IPS-18c (cell line): ENCODE results near the gene NCEH1.
"Not testable (repeated sequence)": the region's sequence is repeated elsewhere in the genome, so short reads cannot be mapped to it uniquely, and the experiment has no call there.

Source experiments
- H3K4me3 ChIP-seq: 2 replicates; pipeline ENCODE4 v1.7.0; 2013; ENCODE audit warnings: low read depth, mild to moderate bottlenecking, low read length, moderate library complexity; ENCODE audit not compliant: insufficient read depth
- H3K9me3 ChIP-seq: one replicate; pipeline ENCODE4 v1.6.1; 2013; ENCODE audit warnings: mild to moderate bottlenecking, low read length, moderate library complexity; ENCODE audit not compliant: control insufficient read depth, insufficient read depth

The NCEH1 gene

GRCh38 chr3:172710664-172711453, at the start of gene NCEH1:
Gene NCEH1, minus strand, starts transcription at chr3:172711067. Its CDS starts 83 bp downstream, at chr3:172710984.
- H3K9me3 ChIP-seq = no peaks in the 10 kb centered on the region
- H3K4me3 ChIP-seq = peak within 1 kb of the TSS; percentile 87

DNA sequence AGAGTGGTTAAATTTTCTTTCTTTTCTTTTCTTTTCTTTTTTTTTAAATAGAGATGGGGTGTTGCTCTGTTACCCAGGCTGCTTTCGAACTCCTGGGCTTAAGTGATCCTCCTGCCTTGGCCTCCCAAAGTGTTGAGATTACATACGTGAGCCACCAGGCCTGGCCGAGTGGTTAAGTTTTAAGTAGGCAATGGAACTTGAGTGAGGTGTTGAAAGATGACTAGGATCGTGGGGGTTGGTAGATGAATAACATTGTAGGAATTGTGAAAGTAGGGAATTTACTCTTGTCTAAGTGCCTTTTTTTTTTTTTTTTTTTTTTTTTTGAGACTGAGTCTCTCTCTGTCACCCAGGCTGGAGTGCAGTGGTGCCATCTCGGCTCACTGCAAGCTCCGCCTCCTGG, 49.5 kb upstream of the NCEH1 start:
- not testable (repeated sequence) for H3K4me3 ChIP-seq, H3K9me3 ChIP-seq

DNA sequence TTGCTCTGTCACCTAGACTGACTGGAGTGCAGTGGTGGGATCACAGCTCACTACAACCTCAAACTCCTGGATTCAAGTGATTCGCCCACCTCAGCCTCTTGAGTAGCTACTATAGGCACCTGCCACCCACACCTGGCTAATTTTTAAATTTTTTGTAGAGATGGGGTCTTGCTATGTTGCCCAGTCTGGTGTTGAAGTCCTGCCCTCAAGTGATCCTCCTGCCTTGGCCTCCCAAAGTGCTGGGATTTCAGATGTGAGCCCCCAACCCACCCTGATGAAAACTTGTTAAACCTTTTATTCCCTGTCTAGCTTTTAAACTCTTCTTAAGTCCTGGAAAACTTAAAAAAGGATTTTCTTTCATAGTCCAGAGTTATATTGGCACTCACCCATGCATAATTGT, 42.3 kb upstream of the NCEH1 start:
- H3K4me3 ChIP-seq = no peak overlapping the region
- H3K9me3 ChIP-seq = no peaks in the 10 kb centered on the region

DNA sequence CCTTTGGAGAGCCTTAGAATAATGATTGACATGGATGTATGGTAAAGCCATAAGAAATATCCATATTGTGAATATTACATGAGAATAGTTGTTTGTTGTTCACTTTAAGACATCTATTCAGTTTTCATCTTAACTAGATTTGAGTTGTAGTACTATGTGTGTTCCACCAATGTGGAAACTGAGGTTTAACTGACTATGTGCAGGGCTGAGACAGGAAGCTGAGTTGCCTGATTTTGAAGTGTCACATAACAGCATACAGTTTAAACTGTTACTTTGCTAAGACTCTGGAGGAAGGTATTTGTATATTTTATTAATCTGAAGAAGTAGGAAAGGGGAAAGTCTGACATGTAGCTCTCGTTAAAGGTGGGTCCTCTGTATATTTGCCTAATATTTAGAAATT, 41.8 kb upstream of the NCEH1 start:
- H3K9me3 ChIP-seq = no peaks in the 10 kb centered on the region
- H3K4me3 ChIP-seq = no peak overlapping the region

GRCh38 chr3:172751175-172751704, 40.4 kb upstream of the NCEH1 start:
- H3K9me3 ChIP-seq = no peaks in the 10 kb centered on the region
- H3K4me3 ChIP-seq = peak overlapping the region; percentile 82

- Histone ChIP-seq H3K4me3 (peak within 1 kb of the TSS; percentile 82), H3K9me3 (no peaks in the 10 kb centered on the region)
Observed at GRCh38 chr3:172750368-172751174, 39.7 kb upstream of the NCEH1 start, which contains the start of gene ECT2. Gene ECT2, plus strand, starts transcription at chr3:172750726. Its CDS starts 3,805 bp downstream, at chr3:172754531.

DNA sequence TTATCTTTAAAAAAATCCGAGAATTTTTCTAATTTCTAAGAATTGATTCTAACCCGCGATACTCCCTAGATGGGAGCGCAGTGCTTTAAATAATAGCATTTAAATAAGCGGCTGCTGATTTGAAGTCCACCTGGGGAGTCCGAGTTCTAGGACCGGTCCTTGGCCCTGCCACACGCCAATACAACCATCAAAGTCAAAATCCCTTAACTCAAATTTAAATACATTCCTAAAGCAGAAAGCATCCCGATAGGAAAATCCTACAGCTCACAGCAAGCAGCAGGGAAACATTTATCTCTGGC, 39.2 kb upstream of the NCEH1 start:
- Histone ChIP-seq H3K4me3 (peak overlapping the region; percentile 47; the same call in 1 of the 2 replicates), H3K9me3 (no peaks in the 10 kb centered on the region)

GRCh38 chr3:172749230-172749965, 38.5 kb upstream of the NCEH1 start:
- Histone ChIP-seq H3K9me3 (no peaks in the 10 kb centered on the region), H3K4me3 (peak overlapping the region; percentile 47; the same call in 1 of the 2 replicates)

- Histone ChIP-seq H3K9me3 (no peaks in the 10 kb centered on the region), H3K4me3 (no peak overlapping the region)
Observed at GRCh38 chr3:172746475-172746874, 35.6 kb upstream of the NCEH1 start.

GRCh38 chr3:172739462-172739861, 28.6 kb upstream of the NCEH1 start:
- Histone ChIP-seq H3K9me3 (no peaks in the 10 kb centered on the region), H3K4me3 (no peak overlapping the region)

DNA sequence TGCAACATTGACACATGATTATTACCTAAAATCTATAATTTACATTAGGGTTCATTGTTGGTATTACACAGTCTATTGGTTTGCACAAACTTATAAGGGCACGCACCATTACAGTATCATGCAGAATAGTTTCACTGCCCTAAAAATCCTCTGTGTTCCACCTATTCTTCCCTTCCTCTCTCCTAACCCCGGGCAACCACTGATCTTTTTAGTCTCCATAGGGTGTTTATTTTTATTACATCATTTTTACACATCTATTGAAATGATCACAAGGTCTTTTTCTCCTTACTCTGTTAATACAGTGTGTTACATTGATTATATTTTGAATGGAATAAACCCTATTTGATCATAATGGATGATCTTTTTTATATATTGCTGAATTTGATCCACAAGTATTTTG, 24.1 kb upstream of the NCEH1 start:
- Histone ChIP-seq H3K9me3 (no peaks in the 10 kb centered on the region), H3K4me3 (no peak overlapping the region)

- H3K4me3 ChIP-seq = no peak overlapping the region
- H3K9me3 ChIP-seq = no peaks in the 10 kb centered on the region
Observed at GRCh38 chr3:172726380-172726779, 15.5 kb upstream of the NCEH1 start.

DNA sequence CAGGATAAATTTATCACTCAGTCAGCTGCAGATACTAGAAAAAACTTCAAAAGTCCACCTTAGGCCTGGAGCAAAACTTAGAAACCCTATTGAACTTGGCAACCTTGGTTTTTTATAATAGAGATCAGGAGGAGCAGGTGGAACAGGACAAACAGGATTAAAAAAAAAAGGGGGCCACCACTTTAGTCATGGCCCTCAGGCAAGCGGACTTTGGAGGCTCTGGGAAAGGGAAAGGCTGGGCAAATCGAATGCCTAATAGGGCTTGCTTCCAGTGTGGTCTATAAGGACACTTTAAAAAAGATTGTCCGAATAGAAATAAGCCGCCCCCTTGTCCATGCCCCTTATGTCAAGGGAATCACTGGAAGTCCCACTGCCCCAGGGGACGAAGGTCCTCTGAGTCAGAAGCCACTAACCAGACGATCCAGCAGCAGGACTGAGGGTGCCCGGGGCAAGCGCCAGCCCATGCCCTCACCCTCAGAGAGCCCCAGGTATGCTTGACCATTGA, 11.7 kb upstream of the NCEH1 start:
- not testable (repeated sequence) for H3K4me3 ChIP-seq, H3K9me3 ChIP-seq

DNA sequence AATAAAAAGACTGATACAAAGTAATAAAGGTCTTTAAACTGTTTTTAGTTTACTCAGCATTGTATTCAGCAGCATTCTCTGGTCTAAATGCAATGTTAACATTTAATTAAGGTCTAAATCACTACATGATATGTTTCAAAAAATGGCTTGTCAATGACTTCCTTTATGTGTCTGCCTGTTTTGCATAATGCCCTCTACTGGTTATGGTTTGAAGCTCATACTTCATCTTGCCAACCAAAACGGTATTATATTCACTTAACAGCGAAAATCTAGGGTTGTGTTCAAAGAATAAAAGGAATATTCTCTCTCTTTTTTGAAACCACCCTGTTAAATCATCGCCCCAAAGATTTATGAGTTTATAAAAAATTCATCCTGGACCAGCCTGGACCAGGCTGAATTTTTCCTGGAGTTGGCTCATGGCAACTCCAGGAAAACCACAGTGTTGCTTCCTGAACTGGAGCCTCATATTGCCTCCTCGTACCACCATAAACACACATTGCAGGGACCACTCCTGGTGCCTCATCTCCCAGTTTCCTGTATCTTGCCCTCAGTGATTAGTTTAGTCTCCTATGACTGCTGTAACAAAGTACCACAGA, 6.7 kb upstream of the NCEH1 start:
- Histone ChIP-seq H3K9me3 (peaks cover 4% of the 10 kb centered on the region), H3K4me3 (no peak overlapping the region)

- no peak overlapping the region for H3K4me3 ChIP-seq
- peaks cover 4% of the 10 kb centered on the region for H3K9me3 ChIP-seq
Observed at GRCh38 chr3:172716476-172716875, 5.6 kb upstream of the NCEH1 start.

DNA sequence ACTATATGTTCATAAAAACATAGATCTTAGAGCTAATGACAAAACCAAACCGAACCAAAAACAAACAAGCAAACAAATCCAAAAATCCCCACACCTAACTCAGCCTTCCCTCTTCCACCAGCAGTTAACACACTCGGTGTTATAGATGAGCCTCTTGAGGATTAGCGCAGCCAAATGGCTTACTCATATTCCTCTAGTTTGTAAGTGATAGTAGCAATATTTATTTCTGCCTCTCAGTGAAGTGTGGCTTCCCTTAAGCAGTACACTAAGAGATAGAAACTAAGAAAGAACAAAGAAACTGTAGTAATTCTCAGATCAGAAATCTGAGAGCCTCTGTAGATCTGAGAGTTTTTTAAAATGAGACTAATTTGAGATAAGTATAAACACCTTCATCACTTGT, 2.4 kb upstream of the NCEH1 start:
- no peaks in the 10 kb centered on the region for H3K9me3 ChIP-seq
- no peak overlapping the region for H3K4me3 ChIP-seq

DNA sequence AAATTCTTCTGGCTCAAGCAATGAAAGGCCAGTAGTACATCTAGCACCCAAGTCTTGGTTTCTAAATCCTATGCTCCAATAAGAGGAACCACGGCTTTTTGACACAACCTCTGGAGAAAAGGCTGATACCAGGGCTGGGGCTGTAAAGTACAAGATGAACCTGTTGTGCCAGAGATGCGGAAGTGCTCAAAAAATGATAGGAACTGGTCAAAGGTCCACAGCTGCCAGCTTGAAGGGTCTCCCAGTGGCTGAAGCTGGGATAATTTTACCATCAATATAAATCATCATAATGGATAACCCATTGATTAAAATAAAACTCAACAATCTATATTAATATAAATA, 558 bp upstream of the NCEH1 start:
- no peaks in the 10 kb centered on the region for H3K9me3 ChIP-seq
- no peak overlapping the region for H3K4me3 ChIP-seq
